Mucosa of rectum (tissue), 2 donors: Measurements from ENCODE around the gene TREM1.
A peak's percentile ranks its signal among the peaks of the same experiment; 100 is the strongest.

Source experiments
- H3K27ac ChIP-seq, 2 donors: one replicate each; pipeline ENCODE4 v1.7.0; 2013; ENCODE audit warnings: inconsistent platforms in 2 of 2, low read depth in 2 of 2, low read length in 2 of 2
- H3K27me3 ChIP-seq, 2 donors: one replicate each; pipeline ENCODE4 v1.7.0; 2013; ENCODE audit warnings: low read length in 2 of 2; ENCODE audit not compliant: control insufficient read depth in 2 of 2, insufficient read depth in 2 of 2
- H3K36me3 ChIP-seq, 2 donors: one replicate each; pipeline ENCODE4 v1.7.0; 2013; ENCODE audit warnings: low read length in 2 of 2; ENCODE audit not compliant: control insufficient read depth in 2 of 2, insufficient read depth in 2 of 2
- H3K4me1 ChIP-seq, 2 donors: one replicate each; pipeline ENCODE4 v1.7.0; 2013; ENCODE audit warnings: low read length in 2 of 2, mild to moderate bottlenecking in 1 of 2; ENCODE audit not compliant: control insufficient read depth in 2 of 2, insufficient read depth in 2 of 2
- H3K4me3 ChIP-seq, 2 donors: one replicate each; pipeline ENCODE4 v1.7.0; 2013; ENCODE audit warnings: low read length in 2 of 2
- H3K9ac ChIP-seq, 2 donors: one replicate each; pipeline ENCODE4 v1.7.0; 2013; ENCODE audit warnings: low read length in 2 of 2, low read depth in 1 of 2, mild to moderate bottlenecking in 1 of 2
- H3K9me3 ChIP-seq, 2 donors: one replicate each; pipeline ENCODE4 v1.7.0; 2013; ENCODE audit warnings: low read length in 2 of 2; ENCODE audit not compliant: control insufficient read depth in 2 of 2
- donor health status: healthy.
- donor health status: Normal muscosa, but diverticular disease.

TREM1 gene

DNA sequence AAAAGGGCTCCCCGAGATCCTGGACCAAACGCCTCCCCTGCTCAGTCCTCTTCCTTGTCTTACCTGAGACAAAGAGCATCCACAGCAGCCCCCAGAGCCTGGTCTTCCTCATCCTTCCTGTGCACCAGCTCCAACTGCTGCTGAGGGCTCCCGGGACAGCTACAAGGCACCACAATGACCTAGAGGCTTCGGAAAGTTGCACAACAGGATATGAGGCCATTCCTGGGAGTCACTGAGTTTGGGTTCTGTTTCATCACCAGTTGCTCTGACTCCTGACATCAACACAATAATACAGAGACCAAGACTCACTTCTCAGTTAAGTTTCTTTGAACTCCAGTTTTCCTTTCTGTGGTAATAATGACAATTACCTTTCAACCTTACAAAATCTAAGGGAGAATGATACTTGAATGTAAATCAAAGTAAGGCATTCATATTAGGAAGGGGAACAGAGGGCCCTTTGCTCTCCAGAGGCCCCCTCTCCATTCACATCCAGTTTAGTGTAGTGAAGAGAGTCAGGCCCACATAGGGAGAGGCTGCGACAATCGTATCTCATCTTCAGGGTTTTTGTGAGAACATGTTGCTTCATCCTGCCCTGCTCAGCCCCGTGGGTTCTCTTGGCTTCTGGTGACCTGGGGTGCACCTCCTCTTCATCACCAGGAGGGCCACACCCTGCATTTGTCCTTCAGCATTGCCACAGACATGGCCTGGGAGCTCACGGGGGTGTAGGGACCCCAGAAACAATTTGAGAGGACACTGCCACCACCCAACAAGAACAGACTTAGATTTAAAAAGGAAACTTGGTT, at the start of gene TREM1:
TREM1 (minus strand) TSS at position 139 of the 803 bp plus-strand sequence; CDS start at position 112, 27 bp downstream.
- Histone ChIP-seq H3K4me3 (no peak within 1 kb of the TSS), H3K27me3 (peaks cover 0 to 2% of the 10 kb centered on the region in 2 donors), H3K9me3 (no peaks in the 10 kb centered on the region), H3K36me3 (no peaks in the 10 kb centered on the region), H3K27ac (no peak within 1 kb of the TSS), H3K9ac (no peak within 1 kb of the TSS), H3K4me1 (no peaks in the 10 kb centered on the region)

DNA sequence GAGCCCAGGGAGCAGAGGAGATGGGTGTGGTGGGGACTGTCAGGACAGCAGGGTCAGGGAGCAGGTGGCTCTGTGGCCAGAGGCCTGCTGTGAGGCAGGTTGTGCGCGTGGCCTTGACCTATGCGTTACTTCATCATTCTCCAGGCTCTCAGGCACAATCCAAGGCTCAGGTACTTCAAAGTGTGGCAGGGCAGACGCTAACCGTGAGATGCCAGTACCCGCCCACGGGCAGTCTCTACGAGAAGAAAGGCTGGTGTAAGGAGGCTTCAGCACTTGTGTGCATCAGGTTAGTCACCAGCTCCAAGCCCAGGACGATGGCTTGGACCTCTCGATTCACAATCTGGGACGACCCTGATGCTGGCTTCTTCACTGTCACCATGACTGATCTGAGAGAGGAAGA, 49.5 kb upstream of the TREM1 start:
- H3K4me1 ChIP-seq, result peaks cover 0 to 5% of the 10 kb centered on the region in 2 donors

DNA sequence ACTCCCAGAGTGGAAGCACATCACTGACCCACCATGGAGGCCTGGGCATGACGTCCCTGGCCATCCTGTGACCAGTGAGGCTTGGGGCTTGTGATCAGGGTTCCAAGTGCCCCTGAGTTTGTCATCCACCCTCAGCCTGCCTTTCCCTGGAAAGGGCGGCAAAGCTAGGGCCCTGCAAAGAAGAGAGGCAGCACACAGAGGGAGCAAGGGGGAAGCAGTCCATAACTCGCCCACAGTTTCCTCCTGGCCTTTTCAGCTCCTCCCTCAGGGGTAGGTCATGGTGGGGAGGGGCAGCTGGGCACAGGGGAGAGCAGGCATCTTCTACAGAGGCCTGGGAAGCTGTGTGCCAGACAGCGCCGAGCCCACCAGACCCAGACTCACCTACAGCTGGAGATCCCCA, 48.8 kb upstream of the TREM1 start, which contains the start of gene NCR2:
NCR2 (plus strand) TSS at position 313 of the 400 bp plus-strand sequence. CDS start 269 bp downstream, outside the sequence.
- Histone ChIP-seq H3K27ac (no peak within 1 kb of the TSS), H3K36me3 (no peaks in the 10 kb centered on the region), H3K9me3 (no peaks in the 10 kb centered on the region), H3K27me3 (no peaks in the 10 kb centered on the region), H3K4me3 (no peak within 1 kb of the TSS), H3K9ac (no peak within 1 kb of the TSS), H3K4me1 (peaks cover 0 to 5% of the 10 kb centered on the region in 2 donors)

More for the DNA sequence above, 49.5 kb upstream of the TREM1 start:
- Histone ChIP-seq H3K9ac (no peak overlapping the region), H3K27ac (no peak overlapping the region), H3K9me3 (no peaks in the 10 kb centered on the region), H3K4me3 (no peak overlapping the region), H3K36me3 (no peaks in the 10 kb centered on the region), H3K27me3 (no peaks in the 10 kb centered on the region)

DNA sequence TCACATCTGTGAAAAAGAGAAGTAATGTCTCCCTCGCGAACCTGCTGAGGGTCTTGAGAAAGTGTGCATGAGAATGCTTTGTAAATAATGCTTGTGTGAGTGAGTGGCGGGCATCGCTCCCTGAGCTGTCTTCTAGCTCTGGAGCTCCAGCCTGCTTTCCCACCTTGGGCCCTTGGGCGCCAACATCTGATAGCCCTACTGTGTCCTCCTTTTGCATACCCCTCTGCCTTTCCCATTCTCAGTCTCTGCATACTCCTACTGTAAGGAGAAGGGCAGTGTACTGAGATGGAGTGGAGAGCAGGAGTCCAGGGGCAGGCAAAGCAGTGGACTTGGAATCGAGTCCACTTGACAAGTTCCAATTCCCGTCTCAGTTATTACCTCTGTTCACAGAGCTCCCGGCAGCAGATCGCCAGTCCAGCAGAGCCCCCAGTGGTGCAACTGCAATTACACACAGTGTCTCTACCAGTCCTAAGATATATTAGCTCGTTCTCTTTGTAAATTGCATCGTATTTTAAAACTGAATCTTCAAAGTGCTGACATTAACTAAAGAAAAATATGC, 48.1 kb upstream of the TREM1 start:
- Histone ChIP-seq H3K9me3 (no peaks in the 10 kb centered on the region), H3K36me3 (no peaks in the 10 kb centered on the region), H3K4me3 (no peak overlapping the region), H3K9ac (no peak overlapping the region), H3K27ac (no peak overlapping the region), H3K4me1 (peaks cover 0 to 5% of the 10 kb centered on the region in 2 donors), H3K27me3 (no peaks in the 10 kb centered on the region)

DNA sequence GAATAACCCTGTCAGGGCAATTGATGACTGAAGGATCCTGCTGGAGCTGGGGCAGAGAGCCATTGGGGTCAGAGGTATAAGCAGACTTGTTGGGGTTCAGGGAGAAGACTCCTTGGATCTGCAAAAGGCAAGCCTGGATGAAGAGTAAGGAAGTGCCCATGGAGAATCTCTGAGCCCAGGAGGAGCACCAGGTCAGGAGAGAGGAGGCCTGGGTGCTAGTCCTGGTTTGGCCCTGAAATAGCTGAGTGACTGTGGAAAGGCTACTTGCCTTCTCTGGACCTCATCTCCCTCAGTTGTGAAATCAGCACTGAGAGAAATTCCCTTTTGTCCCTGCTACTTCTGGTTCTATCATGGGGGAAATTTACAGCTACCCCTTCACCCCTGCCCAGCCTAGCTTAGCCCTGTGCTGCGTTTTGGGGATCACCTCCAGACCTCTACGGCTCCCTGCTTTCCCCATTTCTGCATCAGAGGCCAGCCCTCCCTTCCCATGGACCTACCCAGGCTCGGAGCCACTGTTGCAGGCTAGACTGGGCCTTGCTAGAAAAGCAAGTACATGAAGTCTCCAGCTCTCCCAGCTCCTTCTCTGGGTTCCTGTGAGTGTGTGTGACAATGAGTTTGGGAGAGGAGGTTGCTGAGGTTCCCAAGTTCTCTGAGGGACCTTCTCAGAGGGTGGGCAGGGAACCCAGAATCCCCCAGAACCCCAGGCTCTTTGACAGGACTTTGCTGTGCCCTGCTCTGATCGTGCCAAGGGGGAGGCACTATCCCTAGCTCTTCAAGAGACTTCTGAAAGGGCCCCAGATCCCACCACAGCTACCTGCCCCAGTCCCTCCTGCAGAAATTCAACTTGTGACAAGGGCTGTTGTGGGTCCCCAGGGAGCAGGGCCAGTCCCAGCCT, 46.6 kb upstream of the TREM1 start:
- Histone ChIP-seq H3K4me3 (no peak overlapping the region), H3K27me3 (peaks cover 5 to 8% of the 10 kb centered on the region in 2 donors), H3K9ac (no peak overlapping the region), H3K27ac (peak overlapping the region in 1 of 2 donors; percentile 52), H3K9me3 (no peaks in the 10 kb centered on the region), H3K36me3 (no peaks in the 10 kb centered on the region), H3K4me1 (peaks cover 0 to 5% of the 10 kb centered on the region in 2 donors)

DNA sequence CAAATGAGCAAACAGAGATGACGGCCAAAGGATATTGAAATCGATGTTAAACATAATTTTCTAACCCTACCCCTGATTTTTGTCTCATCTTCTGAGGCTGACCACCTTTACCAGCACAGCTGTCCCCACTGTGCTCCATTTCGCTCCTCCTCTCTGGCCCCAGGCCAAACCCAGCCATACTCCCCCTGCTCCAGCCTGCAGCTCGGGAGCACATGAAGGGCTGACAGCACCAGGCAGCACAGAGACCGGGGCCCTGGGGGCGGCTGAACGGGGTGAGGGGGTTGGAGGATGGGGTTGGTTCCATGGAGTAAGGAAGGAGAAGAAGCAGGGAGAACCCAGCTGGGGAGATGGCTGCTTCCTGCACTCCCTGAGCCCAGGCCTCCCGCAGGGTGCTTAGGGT, 45.8 kb upstream of the TREM1 start:
- Histone ChIP-seq H3K9me3 (no peaks in the 10 kb centered on the region), H3K27me3 (peaks cover 5 to 8% of the 10 kb centered on the region in 2 donors), H3K9ac (no peak overlapping the region), H3K36me3 (no peaks in the 10 kb centered on the region), H3K4me3 (no peak overlapping the region), H3K27ac (no peak overlapping the region), H3K4me1 (peaks cover 0 to 5% of the 10 kb centered on the region in 2 donors)

DNA sequence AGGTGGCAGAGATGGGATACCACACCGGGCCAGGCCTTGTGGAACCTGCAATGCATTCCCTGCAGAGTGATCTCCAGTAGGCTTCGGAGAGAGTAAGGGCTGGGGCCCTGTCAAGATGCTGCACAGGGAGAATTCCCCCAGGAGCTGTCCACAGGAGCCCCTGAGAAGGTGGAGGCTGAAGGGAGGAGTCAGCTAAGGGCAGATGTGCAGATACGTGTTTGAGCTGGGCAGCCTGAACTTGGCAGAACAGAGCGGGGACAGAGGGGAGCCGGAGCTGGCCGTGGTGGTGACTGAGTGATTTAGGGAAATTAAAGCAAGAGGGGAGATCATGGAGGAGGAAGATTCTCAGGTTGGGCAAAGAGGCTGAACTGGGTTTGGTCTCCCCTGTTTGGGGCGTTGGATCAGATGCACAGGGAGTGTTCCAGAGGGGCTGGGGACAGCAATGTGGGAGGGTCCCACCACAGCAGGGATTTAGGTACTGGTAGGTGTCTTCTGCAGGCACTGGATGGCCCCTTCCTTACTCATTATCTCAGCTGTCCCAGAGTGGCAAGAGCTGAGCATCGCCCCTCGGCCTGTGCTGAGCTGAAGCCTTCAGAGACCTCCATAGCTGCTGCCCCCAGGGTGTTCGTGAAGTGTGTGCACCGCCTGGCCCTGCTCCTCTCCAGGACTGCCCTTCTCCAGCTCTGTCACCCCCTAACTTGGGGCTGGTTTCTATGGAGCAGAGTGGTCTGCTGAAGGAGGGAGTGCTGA, 45.1 kb upstream of the TREM1 start:
- H3K4me1 ChIP-seq, result peaks cover 0 to 5% of the 10 kb centered on the region in 2 donors
- H3K27ac ChIP-seq, result no peak overlapping the region
- H3K36me3 ChIP-seq, result no peaks in the 10 kb centered on the region
- peaks cover 5 to 8% of the 10 kb centered on the region in 2 donors for H3K27me3 ChIP-seq
- H3K4me3 ChIP-seq, result no peak overlapping the region
- H3K9me3 ChIP-seq, result no peaks in the 10 kb centered on the region
- H3K9ac ChIP-seq, result no peak overlapping the region

DNA sequence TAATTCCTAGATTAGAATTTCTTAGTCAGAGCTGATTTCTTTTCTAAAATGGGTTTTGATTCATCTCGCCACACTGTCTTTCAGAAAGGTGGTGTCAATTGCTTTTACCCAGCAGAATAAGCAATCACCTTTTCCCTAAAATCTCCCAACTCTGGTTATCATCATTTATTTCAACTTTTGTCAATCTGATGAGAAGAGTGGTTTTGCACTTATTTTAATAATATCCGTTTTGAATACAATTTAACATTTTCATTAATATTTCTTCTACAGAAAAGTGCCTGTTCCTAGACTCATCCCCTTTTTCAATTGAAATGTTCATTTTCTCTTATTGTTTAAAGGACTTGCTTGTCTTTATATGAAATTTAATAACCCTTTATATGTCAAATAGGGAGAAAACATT, 40.7 kb upstream of the TREM1 start:
- Histone ChIP-seq H3K36me3 (no peaks in the 10 kb centered on the region), H3K4me3 (no peak overlapping the region)

DNA sequence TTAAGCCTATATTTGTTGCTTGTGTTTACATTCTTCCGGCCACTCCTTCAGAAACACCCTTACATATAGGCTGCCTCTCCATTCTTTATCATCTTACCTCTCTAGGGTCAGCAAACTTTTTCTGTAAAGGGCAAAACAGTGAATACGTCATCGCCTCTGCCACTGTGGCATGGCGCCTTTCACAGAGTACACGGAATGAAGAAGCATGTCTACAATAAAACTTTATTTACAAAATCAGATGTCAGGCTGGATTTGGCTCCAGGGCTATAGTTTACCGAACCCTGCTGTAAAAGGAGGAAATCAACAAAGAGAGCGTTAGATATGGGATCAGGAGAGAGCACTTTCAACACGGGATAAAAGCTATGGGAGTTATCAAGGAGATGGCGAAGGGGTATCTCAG, 39.6 kb upstream of the TREM1 start:
- Histone ChIP-seq H3K27ac (no peak overlapping the region), H3K36me3 (no peaks in the 10 kb centered on the region), H3K9me3 (no peaks in the 10 kb centered on the region), H3K4me3 (no peak overlapping the region), H3K27me3 (peaks cover 12 to 15% of the 10 kb centered on the region in 2 donors), H3K9ac (no peak overlapping the region), H3K4me1 (no peaks in the 10 kb centered on the region)

More for the DNA sequence above, 40.7 kb upstream of the TREM1 start:
- Histone ChIP-seq H3K9ac (no peak overlapping the region), H3K27me3 (peaks cover 12 to 15% of the 10 kb centered on the region in 2 donors), H3K9me3 (no peaks in the 10 kb centered on the region), H3K4me1 (no peaks in the 10 kb centered on the region), H3K27ac (no peak overlapping the region)
